Activated naive CD8-positive, alpha-beta T cell treated with anti-CD3 and anti-CD28 coated beads for 36 hours (primary cell): Measurements from ENCODE around the gene DIPK1A. TPM values are rescaled to one million over a fixed set of nuclear protein-coding genes. Genes with fewer than 3 reads are reported as not detected.

Source experiments
- DNase-seq: peaks from one replicate; pipeline ENCODE4 v3.0.0; 2021
- H3K27ac Mint-ChIP-seq: one replicate; pipeline ENCODE4 v1.8.0; 2022; ENCODE audit warnings: mild to moderate bottlenecking, moderate library complexity, mixed read lengths
- H3K27me3 Mint-ChIP-seq: one replicate; pipeline ENCODE4 v1.8.0; 2022; ENCODE audit warnings: mild to moderate bottlenecking, mixed read lengths
- H3K36me3 Mint-ChIP-seq: one replicate; pipeline ENCODE4 v1.8.0; 2021; ENCODE audit warnings: mild to moderate bottlenecking, mixed read lengths
- H3K4me1 Mint-ChIP-seq: one replicate; pipeline ENCODE4 v1.8.0; 2021; ENCODE audit warnings: mixed read lengths
- H3K4me3 Mint-ChIP-seq: one replicate; pipeline ENCODE4 v1.8.0; 2022; ENCODE audit warnings: mild to moderate bottlenecking, moderate library complexity, mixed read lengths
- H3K9me3 Mint-ChIP-seq: one replicate; pipeline ENCODE4 v1.8.0; 2022; ENCODE audit warnings: mixed read lengths
- total RNA-seq, 2 experiments: library from RNA; stranded (reverse); gene quantifications; one replicate each; pipeline ENCODE4 v1.2.3, GENCODE V29; 2021

Gene DIPK1A
- total RNA-seq, result 1 to 10 TPM; 8.4 to 9.4 TPM

GRCh38 chr1:92961131-92961895 lies at the start of gene DIPK1A:
Gene DIPK1A (minus strand): TSS chr1:92961462. CDS start chr1:92961429, 33 bp downstream.
- H3K27ac Mint-ChIP-seq, result peak within 1 kb of the TSS; percentile 94

DNA sequence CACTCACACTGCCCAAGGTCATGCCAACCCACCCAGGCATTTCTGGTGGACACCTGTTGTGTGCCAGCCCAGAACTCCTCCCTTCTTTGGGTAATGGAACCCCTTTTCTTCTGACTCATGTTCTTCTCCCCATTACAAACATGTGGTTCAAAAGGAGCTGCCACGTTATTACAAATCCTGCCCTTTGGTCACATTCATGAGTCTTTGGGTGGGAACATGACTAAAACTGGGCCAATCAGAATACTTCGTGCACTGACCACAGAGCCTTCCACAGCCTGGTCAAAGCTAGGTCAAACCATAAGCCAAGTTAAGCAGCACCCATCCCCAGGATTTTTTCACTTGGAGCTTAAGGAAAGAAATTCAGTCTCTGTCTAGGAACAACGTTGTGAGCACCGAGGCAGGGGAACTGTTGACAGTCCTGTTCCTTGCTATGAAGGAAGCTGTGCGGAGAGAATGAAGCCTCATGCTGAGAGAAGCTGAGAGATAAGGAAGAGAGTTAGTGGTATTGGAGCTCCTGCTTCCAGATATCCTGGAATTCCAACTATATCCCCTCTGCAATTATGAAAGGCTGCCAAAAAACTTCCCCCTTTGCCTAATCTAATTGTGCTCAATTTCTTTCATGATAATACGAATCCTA lies 46.8 kb upstream of the DIPK1A start:
- H3K9me3 Mint-ChIP-seq, result no peaks in the 10 kb centered on the region
- no peak overlapping the region for H3K4me3 Mint-ChIP-seq
- DNase-seq, result no peak
- H3K4me1 Mint-ChIP-seq, result peaks cover 6% of the 10 kb centered on the region
- H3K36me3 Mint-ChIP-seq, result no peaks in the 10 kb centered on the region
- H3K27me3 Mint-ChIP-seq, result peaks cover 8% of the 10 kb centered on the region
- H3K27ac Mint-ChIP-seq, result no peak overlapping the region

More at GRCh38 chr1:92961131-92961895, at the start of gene DIPK1A:
- Mint-ChIP-seq H3K4me3 (peak within 1 kb of the TSS; percentile 87), H3K9me3 (no peaks in the 10 kb centered on the region), H3K4me1 (peaks cover 33% of the 10 kb centered on the region), H3K27me3 (no peaks in the 10 kb centered on the region), H3K36me3 (peaks cover 6% of the 10 kb centered on the region)
- peak; percentile 81 for DNase-seq

GRCh38 chr1:93005252-93005598 lies 44.0 kb upstream of the DIPK1A start:
- peaks cover 6% of the 10 kb centered on the region for H3K4me1 Mint-ChIP-seq
- peaks cover 8% of the 10 kb centered on the region for H3K27me3 Mint-ChIP-seq
- no peaks in the 10 kb centered on the region for H3K9me3 Mint-ChIP-seq
- no peak overlapping the region for H3K4me3 Mint-ChIP-seq
- no peak for DNase-seq
- no peaks in the 10 kb centered on the region for H3K36me3 Mint-ChIP-seq
- no peak overlapping the region for H3K27ac Mint-ChIP-seq

- Mint-ChIP-seq H3K4me1 (peaks cover 6% of the 10 kb centered on the region), H3K36me3 (no peaks in the 10 kb centered on the region), H3K9me3 (no peaks in the 10 kb centered on the region), H3K27me3 (peaks cover 8% of the 10 kb centered on the region), H3K27ac (no peak overlapping the region), H3K4me3 (no peak overlapping the region)
- DNase-seq, result no peak
These were observed 43.4 kb upstream of the DIPK1A start for GRCh38 chr1:93004566-93005251.

GRCh38 chr1:93003981-93004380 lies 42.7 kb upstream of the DIPK1A start:
- Mint-ChIP-seq H3K9me3 (no peaks in the 10 kb centered on the region), H3K4me3 (no peak overlapping the region), H3K36me3 (no peaks in the 10 kb centered on the region), H3K27me3 (peaks cover 8% of the 10 kb centered on the region), H3K4me1 (peaks cover 6% of the 10 kb centered on the region), H3K27ac (no peak overlapping the region)
- DNase-seq, result no peak

- Mint-ChIP-seq H3K36me3 (no peaks in the 10 kb centered on the region), H3K4me1 (peaks cover 6% of the 10 kb centered on the region), H3K27me3 (peaks cover 4% of the 10 kb centered on the region), H3K27ac (no peak overlapping the region), H3K9me3 (no peaks in the 10 kb centered on the region), H3K4me3 (no peak overlapping the region)
- no peak for DNase-seq
These were observed 41.5 kb upstream of the DIPK1A start for GRCh38 chr1:93002781-93003180.

DNA sequence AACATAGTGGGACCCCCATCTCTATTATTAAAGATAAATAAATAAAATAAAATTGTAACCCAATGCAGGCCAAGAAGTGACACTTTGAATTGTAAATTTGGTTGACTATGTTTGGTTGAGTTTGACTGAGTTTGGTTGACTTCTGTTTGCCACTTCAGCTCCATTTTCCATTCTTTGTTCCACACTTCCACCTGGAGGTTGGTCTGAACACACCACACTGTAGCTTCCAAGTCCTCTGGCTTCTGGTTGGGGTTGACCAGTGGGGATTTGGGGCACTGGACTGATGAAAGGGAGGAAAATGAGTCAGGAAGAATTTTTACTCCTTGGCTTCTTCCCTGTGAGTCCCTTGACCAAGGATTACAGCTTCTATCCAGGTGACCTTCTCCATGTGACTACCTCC lies 40.6 kb upstream of the DIPK1A start:
- H3K4me3 Mint-ChIP-seq, result no peak overlapping the region
- H3K9me3 Mint-ChIP-seq, result no peaks in the 10 kb centered on the region
- H3K27me3 Mint-ChIP-seq, result peaks cover 4% of the 10 kb centered on the region
- H3K36me3 Mint-ChIP-seq, result no peaks in the 10 kb centered on the region
- no peak overlapping the region for H3K27ac Mint-ChIP-seq
- no peak for DNase-seq
- H3K4me1 Mint-ChIP-seq, result peaks cover 6% of the 10 kb centered on the region

DNA sequence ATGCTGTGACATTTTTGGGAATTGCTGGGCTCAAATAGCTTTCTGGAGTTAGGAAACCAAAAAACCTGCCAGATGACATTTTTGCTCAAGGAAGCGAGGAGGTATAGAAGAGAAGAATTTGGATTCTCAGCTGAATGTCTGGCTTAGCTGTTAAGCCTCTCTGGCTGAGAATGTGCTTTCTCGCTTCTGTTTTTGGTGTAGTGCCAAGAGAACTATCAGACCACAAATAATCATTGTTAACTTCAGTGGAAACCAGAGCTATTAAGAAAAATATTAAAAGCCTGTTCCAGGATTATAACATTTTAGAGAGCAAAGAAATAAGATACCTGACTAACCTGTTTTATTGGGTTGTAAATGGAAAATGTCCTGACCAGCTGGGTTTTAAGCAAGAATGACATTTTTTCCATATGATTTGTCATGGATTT lies 39.5 kb upstream of the DIPK1A start:
- Mint-ChIP-seq H3K4me1 (peaks cover 6% of the 10 kb centered on the region), H3K36me3 (no peaks in the 10 kb centered on the region), H3K9me3 (no peaks in the 10 kb centered on the region), H3K27me3 (peaks cover 4% of the 10 kb centered on the region), H3K27ac (no peak overlapping the region), H3K4me3 (no peak overlapping the region)
- no peak for DNase-seq

DNA sequence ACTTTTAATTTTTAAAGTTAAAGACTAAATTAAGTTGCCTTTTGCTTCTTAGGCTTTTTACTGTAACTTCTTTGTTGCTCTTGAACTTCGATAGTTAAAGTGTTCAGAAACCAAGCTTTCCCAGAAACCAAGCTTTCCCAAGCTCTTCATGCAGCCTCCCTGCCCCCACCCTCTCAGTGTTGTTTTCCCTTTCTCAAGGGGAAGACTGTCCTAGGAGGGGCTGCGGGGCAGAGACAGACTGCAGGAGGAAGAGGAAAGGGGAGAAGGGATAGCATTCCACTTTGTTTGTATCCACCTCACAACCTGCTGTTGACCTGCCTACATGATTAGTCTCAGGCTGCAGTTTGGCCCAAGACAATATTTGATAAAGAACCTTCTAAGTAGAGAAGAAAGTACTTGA lies 39.0 kb upstream of the DIPK1A start:
- H3K36me3 Mint-ChIP-seq, result no peaks in the 10 kb centered on the region
- H3K4me1 Mint-ChIP-seq, result peaks cover 6% of the 10 kb centered on the region
- no peaks in the 10 kb centered on the region for H3K9me3 Mint-ChIP-seq
- peaks cover 4% of the 10 kb centered on the region for H3K27me3 Mint-ChIP-seq
- H3K4me3 Mint-ChIP-seq, result no peak overlapping the region
- no peak for DNase-seq
- no peak overlapping the region for H3K27ac Mint-ChIP-seq

DNA sequence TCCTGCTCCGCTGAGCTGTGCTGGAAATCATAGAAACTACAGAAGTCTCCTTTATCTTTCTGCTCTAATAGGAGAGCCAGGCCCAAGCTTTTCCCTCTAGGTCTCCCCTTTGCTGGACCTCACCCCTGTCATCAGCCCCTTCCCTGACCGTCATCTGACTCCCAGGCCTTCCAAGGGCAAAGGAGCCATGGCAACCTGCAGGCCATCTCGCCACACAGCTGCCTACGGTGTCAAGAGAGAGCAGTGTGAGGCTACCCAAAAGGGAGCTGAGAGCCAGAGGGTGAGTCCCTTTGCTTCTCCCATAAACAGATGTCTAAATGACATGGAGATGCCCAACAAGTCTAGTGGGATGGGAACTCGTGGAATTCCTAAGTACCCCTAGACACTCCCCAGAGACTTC lies 37.6 kb upstream of the DIPK1A start:
- Mint-ChIP-seq H3K4me1 (peaks cover 3% of the 10 kb centered on the region), H3K36me3 (no peaks in the 10 kb centered on the region), H3K9me3 (no peaks in the 10 kb centered on the region), H3K4me3 (no peak overlapping the region), H3K27me3 (no peaks in the 10 kb centered on the region), H3K27ac (no peak overlapping the region)
- DNase-seq, result no peak

GRCh38 chr1:92995441-92996430 lies 34.5 kb upstream of the DIPK1A start:
- H3K27me3 Mint-ChIP-seq, result no peaks in the 10 kb centered on the region
- peaks cover 3% of the 10 kb centered on the region for H3K36me3 Mint-ChIP-seq
- DNase-seq, result no peak
- H3K9me3 Mint-ChIP-seq, result no peaks in the 10 kb centered on the region
- no peak overlapping the region for H3K4me3 Mint-ChIP-seq
- peaks cover 28% of the 10 kb centered on the region for H3K4me1 Mint-ChIP-seq
- H3K27ac Mint-ChIP-seq, result no peak overlapping the region

GRCh38 chr1:92994105-92994712 lies 32.9 kb upstream of the DIPK1A start:
- Mint-ChIP-seq H3K27me3 (no peaks in the 10 kb centered on the region), H3K4me3 (no peak overlapping the region), H3K9me3 (no peaks in the 10 kb centered on the region), H3K27ac (no peak overlapping the region), H3K4me1 (peaks cover 44% of the 10 kb centered on the region), H3K36me3 (peaks cover 9% of the 10 kb centered on the region)
- DNase-seq, result peak; percentile 60

DNA sequence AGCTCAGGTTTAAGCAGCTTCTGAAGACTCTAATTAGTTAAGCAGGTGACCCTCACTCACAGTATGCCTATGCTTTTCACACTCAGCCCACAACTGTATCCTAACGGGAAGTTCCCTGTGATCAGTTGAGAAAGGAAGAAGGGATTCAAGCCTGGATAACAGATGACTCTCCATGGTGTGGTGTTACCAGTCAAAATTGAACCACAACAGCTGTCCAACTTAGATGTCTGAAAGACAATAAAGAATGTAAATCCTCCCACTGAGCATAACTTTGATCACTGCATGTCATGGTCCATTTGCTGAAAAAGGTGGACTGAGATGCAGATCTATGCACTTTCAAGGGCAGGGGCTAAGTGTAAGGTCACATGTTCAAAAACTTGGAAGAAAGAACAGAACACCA lies 32.3 kb upstream of the DIPK1A start:
- H3K4me1 Mint-ChIP-seq, result peaks cover 48% of the 10 kb centered on the region
- no peaks in the 10 kb centered on the region for H3K27me3 Mint-ChIP-seq
- no peak for DNase-seq
- H3K36me3 Mint-ChIP-seq, result peaks cover 13% of the 10 kb centered on the region
- H3K9me3 Mint-ChIP-seq, result no peaks in the 10 kb centered on the region
- H3K4me3 Mint-ChIP-seq, result no peak overlapping the region
- peak overlapping the region; percentile 9 for H3K27ac Mint-ChIP-seq

DNA sequence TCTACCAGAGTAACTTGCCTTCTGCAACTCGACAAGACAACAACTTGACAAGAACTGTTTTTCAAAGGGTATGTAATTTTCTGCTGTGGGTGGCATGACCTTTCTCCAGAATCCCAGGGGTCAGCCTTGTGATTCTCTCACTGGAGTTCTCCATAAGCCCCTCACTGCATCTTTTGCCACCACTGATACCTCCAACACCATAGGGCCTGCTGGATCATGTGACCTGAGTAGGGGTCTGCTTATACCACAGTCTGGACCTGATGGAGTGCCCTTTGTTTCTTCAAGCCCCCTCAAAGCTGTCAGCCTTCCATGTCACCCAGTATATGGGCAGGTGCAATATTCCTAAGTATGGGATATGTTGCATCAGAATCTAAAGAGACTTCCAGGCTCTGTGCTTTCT lies 31.6 kb upstream of the DIPK1A start:
- peaks cover 48% of the 10 kb centered on the region for H3K4me1 Mint-ChIP-seq

More for the DNA sequence above, 31.6 kb upstream of the DIPK1A start:
- H3K36me3 Mint-ChIP-seq, result peaks cover 13% of the 10 kb centered on the region
- H3K27ac Mint-ChIP-seq, result no peak overlapping the region
- no peak overlapping the region for H3K4me3 Mint-ChIP-seq
- H3K27me3 Mint-ChIP-seq, result no peaks in the 10 kb centered on the region
- no peak for DNase-seq
- H3K9me3 Mint-ChIP-seq, result no peaks in the 10 kb centered on the region
